ENCODE results near the gene TP53BP2. TPM values are rescaled to one million over a fixed set of nuclear protein-coding genes. Genes with fewer than 3 reads are reported as not detected.

TP53BP2 gene
- total RNA-seq, 1 donor from 2014 or later: 162 TPM

Other genes starting within 250 kb of the TP53BP2 start
- gene CAPN8, start 180.2 kb downstream of the TP53BP2 start, total RNA-seq: not detected
- 178 TPM for gene CAPN2, start 133.4 kb downstream of the TP53BP2 start, total RNA-seq